Mammary epithelial cell (primary cell): ENCODE measurements around the gene HUS1.

ENCODE experiments used
- EZH2 ChIP-seq: IDR thresholded peaks from 2 replicates; pipeline ENCODE4 v1.6.1; 2012; ENCODE audit warnings: low read length, inconsistent platforms, borderline replicate concordance
- TF ChIP-seq, protein P1 (sequence below), 2 donors: IDR thresholded peaks in 1 of 2; conservative IDR thresholded peaks in 1 of 2; 2 replicates each; pipeline ENCODE4 v1.5.1; 2011 to 2012; ENCODE audit warnings: inconsistent platforms in 2 of 2, low read length in 2 of 2, mild to moderate bottlenecking in 2 of 2, control low read depth in 1 of 2, low read depth in 1 of 2; ENCODE audit not compliant: insufficient read depth in 1 of 2; ENCODE audit errors: extremely low read depth in 1 of 2

- TF ChIP-seq, protein P1, sequence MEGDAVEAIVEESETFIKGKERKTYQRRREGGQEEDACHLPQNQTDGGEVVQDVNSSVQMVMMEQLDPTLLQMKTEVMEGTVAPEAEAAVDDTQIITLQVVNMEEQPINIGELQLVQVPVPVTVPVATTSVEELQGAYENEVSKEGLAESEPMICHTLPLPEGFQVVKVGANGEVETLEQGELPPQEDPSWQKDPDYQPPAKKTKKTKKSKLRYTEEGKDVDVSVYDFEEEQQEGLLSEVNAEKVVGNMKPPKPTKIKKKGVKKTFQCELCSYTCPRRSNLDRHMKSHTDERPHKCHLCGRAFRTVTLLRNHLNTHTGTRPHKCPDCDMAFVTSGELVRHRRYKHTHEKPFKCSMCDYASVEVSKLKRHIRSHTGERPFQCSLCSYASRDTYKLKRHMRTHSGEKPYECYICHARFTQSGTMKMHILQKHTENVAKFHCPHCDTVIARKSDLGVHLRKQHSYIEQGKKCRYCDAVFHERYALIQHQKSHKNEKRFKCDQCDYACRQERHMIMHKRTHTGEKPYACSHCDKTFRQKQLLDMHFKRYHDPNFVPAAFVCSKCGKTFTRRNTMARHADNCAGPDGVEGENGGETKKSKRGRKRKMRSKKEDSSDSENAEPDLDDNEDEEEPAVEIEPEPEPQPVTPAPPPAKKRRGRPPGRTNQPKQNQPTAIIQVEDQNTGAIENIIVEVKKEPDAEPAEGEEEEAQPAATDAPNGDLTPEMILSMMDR (conservative IDR thresholded peaks at IDR 0.05 in 1 of 2, IDR thresholded peaks at IDR 0.05 in 1 of 2; ENCODE audit: extremely low read depth in 1 of 2, insufficient read depth in 1 of 2, low read depth in 1 of 2, low read length in 2 of 2), result no peak
- no peak for TF ChIP-seq EZH2
These were observed 32.5 kb upstream of the HUS1 start for GRCh38 chr7:48011951-48012350.
